Endodermal cell (in vitro differentiated cells): Measurements from ENCODE around the gene EID3. TPM values are rescaled to one million over a fixed set of nuclear protein-coding genes. Genes with fewer than 3 reads are reported as not detected.
"Not testable (repeated sequence)": the region's sequence is repeated elsewhere in the genome, so short reads cannot be mapped to it uniquely, and the experiment has no call there.

Source experiments
- DNase-seq: peaks from one replicate; pipeline ENCODE4 v3.0.0-alpha.2; 2017
- H3K27ac ChIP-seq: 2 replicates; pipeline ENCODE4 v1.5.1; 2013; ENCODE audit warnings: mild to moderate bottlenecking, low read depth, low read length, moderate library complexity
- H3K27me3 ChIP-seq: 2 replicates; pipeline ENCODE4 v1.6.1; 2013; ENCODE audit warnings: mild to moderate bottlenecking, low read length, moderate library complexity; ENCODE audit not compliant: insufficient read depth, control insufficient read depth, poor library complexity, severe bottlenecking
- H3K36me3 ChIP-seq: 2 replicates; pipeline ENCODE4 v1.7.0; 2013; ENCODE audit warnings: mild to moderate bottlenecking, low read length, moderate library complexity; ENCODE audit not compliant: control insufficient read depth, insufficient read depth
- H3K4me1 ChIP-seq: one replicate; pipeline ENCODE4 v1.7.0; 2013; ENCODE audit warnings: low read length; ENCODE audit not compliant: control insufficient read depth, insufficient read depth
- H3K4me3 ChIP-seq: 2 replicates; pipeline ENCODE4 v1.5.1; 2013; ENCODE audit warnings: mild to moderate bottlenecking, low read length, moderate library complexity
- H3K9ac ChIP-seq: 2 replicates; pipeline ENCODE4 v1.6.1; 2013; ENCODE audit warnings: mild to moderate bottlenecking, low read length, moderate library complexity; ENCODE audit not compliant: poor library complexity, severe bottlenecking; ENCODE audit errors: extremely low read depth
- H3K9me3 ChIP-seq: 2 replicates; pipeline ENCODE4 v1.6.1; 2013; ENCODE audit warnings: mild to moderate bottlenecking, low read length, moderate library complexity; ENCODE audit not compliant: control insufficient read depth
- H3K27ac Mint-ChIP-seq: 2 replicates; pipeline ENCODE4 v1.8.0; 2020; ENCODE audit warnings: mixed read lengths
- H3K27me3 Mint-ChIP-seq: 2 replicates; pipeline ENCODE4 v1.8.0; 2021; ENCODE audit warnings: mild to moderate bottlenecking, mixed read lengths; ENCODE audit not compliant: insufficient read depth
- H3K36me3 Mint-ChIP-seq: 2 replicates; pipeline ENCODE4 v1.8.0; 2020; ENCODE audit warnings: low read depth, mixed read lengths
- H3K4me1 Mint-ChIP-seq: 2 replicates; pipeline ENCODE4 v1.8.0; 2020; ENCODE audit warnings: mixed read lengths
- H3K4me3 Mint-ChIP-seq: 2 replicates; pipeline ENCODE4 v1.8.0; 2020; ENCODE audit warnings: mild to moderate bottlenecking, moderate library complexity, mixed read lengths
- H3K9me3 Mint-ChIP-seq: 2 replicates; pipeline ENCODE4 v1.8.0; 2020; ENCODE audit warnings: mild to moderate bottlenecking, mixed read lengths
- WGBS, 2 experiments: methylation state at CpG; one replicate each; pipeline versions ENCODE4 v1.1.5 to v1.1.7; 2013; ENCODE audit warnings: missing lambda C conversion rate in 2 of 2, mixed read lengths in 1 of 2; ENCODE audit not compliant: insufficient coverage in 1 of 2, insufficient read length in 1 of 2; 5-methylcytosine and 5-hydroxymethylcytosine counted together
- total RNA-seq, 2 donors: library from RNA; stranded (reverse); fragmentation: NEBNext Ultra II Directional in 1 of 2; extraction: Animal tissue kit (Norgen Biotek cat#: 25700) in 1 of 2; gene quantifications; 2 replicates in 1 of 2; 3 replicates in 1 of 2; pipeline ENCODE4 v1.2.1, GENCODE V29; 2021
- TF ChIP-seq, protein P1 (sequence below): fragments of 200-600 bp; sonication (generic); conservative IDR thresholded peaks from 2 replicates; pipeline ENCODE4 v1.5.0; 2021; ENCODE audit warnings: antibody characterized with exemption, mild to moderate bottlenecking

EID3 gene
- total RNA-seq, 2 donors from 2014 or later: 3.7 to 4.6 TPM

DNA sequence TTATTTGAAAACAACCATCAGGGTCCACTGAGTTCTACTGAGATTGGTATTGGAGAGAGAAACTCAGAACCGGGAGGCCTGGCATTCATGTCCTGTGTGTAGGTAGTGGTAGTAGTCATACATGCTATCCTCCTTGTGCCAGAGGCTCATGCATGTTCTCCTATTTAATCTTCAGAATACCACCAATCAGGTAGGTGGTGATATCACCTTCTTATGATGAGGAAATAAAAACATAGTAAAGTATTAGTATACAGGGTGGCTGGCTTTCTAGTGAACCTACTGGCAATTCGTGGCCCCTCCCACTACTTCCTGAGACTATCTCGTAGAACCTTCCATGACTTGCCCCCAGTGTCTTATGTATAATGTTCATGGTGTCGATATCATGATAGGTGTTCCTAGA lies 40.5 kb upstream of the EID3 start:
- no peaks in the 10 kb centered on the region for H3K9me3 Mint-ChIP-seq
- no peak overlapping the region for H3K27ac Mint-ChIP-seq
- no peaks in the 10 kb centered on the region for H3K27me3 Mint-ChIP-seq
- Histone ChIP-seq H3K4me1 (no peaks in the 10 kb centered on the region), H3K9ac (no peak overlapping the region), H3K4me3 (no peak overlapping the region), H3K27me3 (no peaks in the 10 kb centered on the region), H3K36me3 (no peaks in the 10 kb centered on the region), H3K9me3 (no peaks in the 10 kb centered on the region), H3K27ac (no peak overlapping the region)
- peaks cover 8% of the 10 kb centered on the region for H3K4me1 Mint-ChIP-seq
- no peak for DNase-seq
- no peaks in the 10 kb centered on the region for H3K36me3 Mint-ChIP-seq
- H3K4me3 Mint-ChIP-seq: no peak overlapping the region
- WGBS, 2 experiments: 63% methylated on average over 4 of the region's 4 CpGs; no CpG with 5 or more reads in 1 of the 2 experiments
- TF ChIP-seq, protein P1, sequence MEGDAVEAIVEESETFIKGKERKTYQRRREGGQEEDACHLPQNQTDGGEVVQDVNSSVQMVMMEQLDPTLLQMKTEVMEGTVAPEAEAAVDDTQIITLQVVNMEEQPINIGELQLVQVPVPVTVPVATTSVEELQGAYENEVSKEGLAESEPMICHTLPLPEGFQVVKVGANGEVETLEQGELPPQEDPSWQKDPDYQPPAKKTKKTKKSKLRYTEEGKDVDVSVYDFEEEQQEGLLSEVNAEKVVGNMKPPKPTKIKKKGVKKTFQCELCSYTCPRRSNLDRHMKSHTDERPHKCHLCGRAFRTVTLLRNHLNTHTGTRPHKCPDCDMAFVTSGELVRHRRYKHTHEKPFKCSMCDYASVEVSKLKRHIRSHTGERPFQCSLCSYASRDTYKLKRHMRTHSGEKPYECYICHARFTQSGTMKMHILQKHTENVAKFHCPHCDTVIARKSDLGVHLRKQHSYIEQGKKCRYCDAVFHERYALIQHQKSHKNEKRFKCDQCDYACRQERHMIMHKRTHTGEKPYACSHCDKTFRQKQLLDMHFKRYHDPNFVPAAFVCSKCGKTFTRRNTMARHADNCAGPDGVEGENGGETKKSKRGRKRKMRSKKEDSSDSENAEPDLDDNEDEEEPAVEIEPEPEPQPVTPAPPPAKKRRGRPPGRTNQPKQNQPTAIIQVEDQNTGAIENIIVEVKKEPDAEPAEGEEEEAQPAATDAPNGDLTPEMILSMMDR: no peak

- no peaks in the 10 kb centered on the region for H3K27me3 Mint-ChIP-seq
- no peak overlapping the region for H3K4me3 Mint-ChIP-seq
- no peaks in the 10 kb centered on the region for H3K4me1 ChIP-seq
- no peaks in the 10 kb centered on the region for H3K9me3 Mint-ChIP-seq
- H3K9ac ChIP-seq: no peak overlapping the region
- H3K9me3 ChIP-seq: no peaks in the 10 kb centered on the region
- H3K27ac ChIP-seq: no peak overlapping the region
- H3K36me3 Mint-ChIP-seq: no peaks in the 10 kb centered on the region
- 83 to 86% methylated on average over 1 of the region's 1 CpG for WGBS, 2 experiments
- no peak overlapping the region for H3K27ac Mint-ChIP-seq
- H3K36me3 ChIP-seq: no peaks in the 10 kb centered on the region
- no peak overlapping the region for H3K4me3 ChIP-seq
- DNase-seq: no peak
- H3K27me3 ChIP-seq: no peaks in the 10 kb centered on the region
- TF ChIP-seq, protein P1: no peak
- H3K4me1 Mint-ChIP-seq: peaks cover 8% of the 10 kb centered on the region
Measured at GRCh38 chr12:104263580-104264358, 39.8 kb upstream of the EID3 start.

DNA sequence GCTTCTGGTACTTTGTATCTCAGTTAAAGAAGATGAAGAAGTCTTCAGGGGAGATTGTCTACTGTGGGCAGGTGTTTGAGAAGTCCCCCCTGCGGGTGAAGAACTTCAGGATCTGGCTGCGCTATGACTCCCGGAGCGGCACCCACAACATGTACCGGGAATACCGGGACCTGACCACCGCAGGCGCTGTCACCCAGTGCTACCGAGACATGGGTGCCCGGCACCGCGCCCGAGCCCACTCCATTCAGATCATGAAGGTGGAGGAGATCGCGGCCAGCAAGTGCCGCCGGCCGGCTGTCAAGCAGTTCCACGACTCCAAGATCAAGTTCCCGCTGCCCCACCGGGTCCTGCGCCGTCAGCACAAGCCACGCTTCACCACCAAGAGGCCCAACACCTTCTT lies 38.1 kb upstream of the EID3 start:
- not testable (repeated sequence) for H3K4me3 Mint-ChIP-seq

More for the DNA sequence above, 38.1 kb upstream of the EID3 start:
- H3K4me1 ChIP-seq, H3K4me3 ChIP-seq, H3K27me3 ChIP-seq, DNase-seq, H3K4me1 Mint-ChIP-seq, H3K27ac Mint-ChIP-seq, H3K9me3 ChIP-seq, H3K27ac ChIP-seq, H3K9me3 Mint-ChIP-seq, H3K27me3 Mint-ChIP-seq, H3K36me3 Mint-ChIP-seq, H3K9ac ChIP-seq, H3K36me3 ChIP-seq: not testable (repeated sequence)
- WGBS, 2 experiments: 98% methylated on average over 12 of the region's 24 CpGs; no CpG with 5 or more reads in 1 of the 2 experiments
